Heart right ventricle (tissue), 16 donors: ENCODE results near the gene GTF3C1. TPM values are rescaled to one million over a fixed set of nuclear protein-coding genes. Genes with fewer than 3 reads are reported as not detected.

Experiments used
- ATAC-seq, 8 donors: fragments of 200-7000 bp; cut with Tn5 transposase; one replicate each; pipeline ENCODE4 v1.9.1; 2020; ENCODE audit warnings: mild to moderate bottlenecking in 8 of 8, moderate library complexity in 8 of 8, moderate number of reproducible peaks in 1 of 8
- DNase-seq, 2 donors: peaks; one replicate each; pipeline ENCODE4 v3.0.0-alpha.2; 2020
- H3K27ac ChIP-seq, 10 donors: fragments of 200-600 bp; sonication (generic) in 2 of 10; one replicate each; pipeline versions ENCODE4 v1.5.0 to v1.8.0; 2020 to 2022; ENCODE audit warnings: mild to moderate bottlenecking in 3 of 10
- H3K27me3 ChIP-seq, 7 donors: fragments of 200-600 bp; one replicate each; pipeline ENCODE4 v1.8.0; 2021 to 2022; ENCODE audit warnings: mild to moderate bottlenecking in 2 of 7
- H3K36me3 ChIP-seq, 9 donors: fragments of 200-600 bp; sonication (generic) in 1 of 9; one replicate each; pipeline versions ENCODE4 v1.5.0 to v1.8.0; 2020 to 2022; ENCODE audit warnings: mild to moderate bottlenecking in 2 of 9
- H3K4me1 ChIP-seq, 9 donors: fragments of 200-600 bp; sonication (generic) in 1 of 9; one replicate each; pipeline versions ENCODE4 v1.5.0 to v1.8.0; 2020 to 2022; ENCODE audit warnings: mild to moderate bottlenecking in 4 of 9
- H3K4me3 ChIP-seq, 10 donors: fragments of 200-600 bp; sonication (generic) in 2 of 10; one replicate each; pipeline versions ENCODE4 v1.5.0 to v1.8.0; 2020 to 2022; ENCODE audit warnings: mild to moderate bottlenecking in 7 of 10, moderate library complexity in 2 of 10
- H3K9me3 ChIP-seq, 11 donors: fragments of 200-600 bp in 10 of 11; sonication (generic) in 2 of 11; one replicate each; pipeline versions ENCODE4 v1.5.0 to v1.8.0; 2013 to 2022; ENCODE audit warnings: mild to moderate bottlenecking in 2 of 11, control low read depth in 1 of 11, moderate library complexity in 1 of 11
- WGBS, 2 donors: extraction: QIAGEN DNeasy Blood & Tissue Kit; methylation state at CpG; one replicate each; pipeline ENCODE4 v1.1.7; 2013; ENCODE audit warnings: inconsistent platforms in 1 of 2; 5-methylcytosine and 5-hydroxymethylcytosine counted together
- intact Hi-C, 10 donors: fragments of 100-400 bp; cut with DNase I; formaldehyde crosslinking; loops; one replicate each; pipeline versions ENCODE4 v1.11.1 to v1.14.2; 2022
- polyA plus RNA-seq, 2 donors: library from polyadenylated mRNA; stranded (reverse); fragments of 200-250 nt; gene quantifications; one replicate each; pipeline ENCODE4 v1.2.3, GENCODE V29; 2013
- total RNA-seq, 10 donors: library from RNA; stranded (reverse); fragmentation: NEBNext Ultra II Directional in 3 of 10; extraction: Animal tissue kit (Norgen Biotek cat#: 25700) in 3 of 10; gene quantifications; one replicate each; pipeline versions ENCODE4 v1.2.1 to v1.2.4, GENCODE V29; 2021 to 2023
- TF ChIP-seq, protein P1 (sequence below), 9 donors: fragments of 200-600 bp; sonication (generic) in 2 of 9; IDR thresholded peaks; one replicate each; pipeline versions ENCODE4 v1.5.0 to v1.8.0; 2021 to 2022; ENCODE audit warnings: antibody characterized with exemption in 9 of 9, mild to moderate bottlenecking in 5 of 9, moderate library complexity in 1 of 9
- donor health status: Arrhythmogenic right ventricular cardiomyopathy.
- donor health status: ischemic (EF 13 %, LVEDD 7.1; RV severe dilation, severe dysfunction).
- donor health status: healthy with polysubstance abuse.
- donor health status: DM: no; HTN: yes; CAD: no.
- donor health status: DM: no; HTN: no; CAD: no.
- donor health status: ischemic (EF 25% LVEDD 6.9; RV normal size, moderate dysfunction).
- donor health status: ischemic (EF 25% LVEDD 5.7; RV mildly dilated, moderate dysfunction).
- donor health status: healthy.
- donor health status: DM: yes; HTN: yes; CAD: no.
- donor health status: Ischemic cardiomyopathy.
- donor health status: ischemic (EF 35%, LVEDD 5.7; RV mildly dilated, moderate dysfunction).
- donor health status: nonischemic (EF 11% LVEDD 7.7; RV severe dilation, severe dysfunction).
- donor health status: DM: yes; HTN: yes; CAD: no.
- donor health status: PGD.
- donor health status: ischemic (EF 29% LVEDD 5.4; RV normal size, mild dysfunction).
- donor health status: nonischemic (EF 23%, LVEDD 6.1; RV moderate dilation, normal function).

GTF3C1 gene
- total and polyA plus RNA-seq, 12 donors = 48.1 to 133 (median 62.8) TPM

DNA sequence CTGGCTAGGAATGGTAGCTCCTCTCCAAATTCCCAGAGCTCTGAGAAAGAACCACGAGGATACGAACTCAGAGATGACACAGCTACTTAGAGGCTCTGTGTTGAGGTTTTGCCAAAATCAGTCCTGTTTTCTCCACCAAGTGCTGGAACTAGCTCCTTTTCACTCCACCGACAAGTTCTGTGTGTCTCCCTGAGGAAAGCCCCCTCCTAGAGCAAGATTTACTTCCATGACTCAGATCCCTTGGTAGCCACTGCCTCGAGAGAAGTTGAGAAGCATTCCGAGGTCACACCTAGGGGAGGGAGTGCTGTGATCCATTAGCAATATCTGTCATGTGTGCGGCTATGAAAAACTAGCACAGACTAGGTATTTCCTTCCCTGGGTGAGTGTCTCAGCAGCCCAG is 117.2 kb downstream of the GTF3C1 start:
- H3K27me3 ChIP-seq = peaks cover 0 to 67% (median 37%) of the 10 kb centered on the region in 7 donors
- WGBS, 2 donors = 35 to 46% methylated on average over 6 of the region's 6 CpGs
- intact Hi-C loops = no loop called here

DNA sequence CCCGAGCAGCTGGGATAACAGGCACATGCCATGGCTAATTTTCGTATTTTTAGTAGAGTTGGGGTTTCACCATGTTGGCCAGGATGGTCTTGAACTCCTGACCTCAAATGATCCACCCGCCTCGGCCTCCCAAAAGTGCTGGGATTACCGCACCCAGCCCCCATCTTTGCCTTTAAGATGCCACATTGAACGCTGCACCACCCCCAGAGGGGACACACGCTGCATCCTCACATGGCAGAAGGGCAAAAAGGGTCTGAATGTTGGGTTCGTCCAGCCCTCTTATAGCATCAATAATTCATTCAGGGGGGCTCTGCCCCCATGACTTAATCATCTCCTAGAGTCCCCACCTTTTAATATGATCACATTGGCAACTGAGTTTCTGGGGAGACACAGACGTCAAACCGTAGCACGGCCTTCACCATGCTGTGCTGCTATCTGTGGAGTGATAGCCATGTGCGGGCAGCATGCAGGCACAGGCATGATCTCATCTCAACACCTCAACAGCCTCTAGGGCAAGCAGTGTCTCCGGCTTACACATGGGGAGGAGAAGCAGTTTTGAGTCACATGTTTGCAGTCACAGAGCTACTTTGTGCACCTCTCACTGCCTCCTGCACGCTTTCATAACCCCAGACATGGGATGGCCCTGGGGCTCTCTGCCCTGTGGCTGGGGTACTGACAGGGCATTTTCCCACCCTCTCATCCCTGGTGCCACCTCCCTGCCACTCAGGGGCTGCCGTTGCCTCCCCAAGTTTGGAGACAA is 117.8 kb downstream of the GTF3C1 start:
- ATAC-seq (no peak), DNase-seq (peak in 1 of 2 donors; percentile 1)
- intact Hi-C loops = no loop called here

More for the DNA sequence above, 117.2 kb downstream of the GTF3C1 start:
- Histone ChIP-seq H3K36me3 (peaks cover 0 to 18% (median 0%) of the 10 kb centered on the region in 9 donors), H3K4me3 (no peak overlapping the region), H3K27ac (no peak overlapping the region), H3K4me1 (peaks cover 0 to 21% (median 0%) of the 10 kb centered on the region in 9 donors), H3K9me3 (no peaks in the 10 kb centered on the region)
- no peak for DNase-seq
- ATAC-seq = no peak
- TF ChIP-seq, protein P1, sequence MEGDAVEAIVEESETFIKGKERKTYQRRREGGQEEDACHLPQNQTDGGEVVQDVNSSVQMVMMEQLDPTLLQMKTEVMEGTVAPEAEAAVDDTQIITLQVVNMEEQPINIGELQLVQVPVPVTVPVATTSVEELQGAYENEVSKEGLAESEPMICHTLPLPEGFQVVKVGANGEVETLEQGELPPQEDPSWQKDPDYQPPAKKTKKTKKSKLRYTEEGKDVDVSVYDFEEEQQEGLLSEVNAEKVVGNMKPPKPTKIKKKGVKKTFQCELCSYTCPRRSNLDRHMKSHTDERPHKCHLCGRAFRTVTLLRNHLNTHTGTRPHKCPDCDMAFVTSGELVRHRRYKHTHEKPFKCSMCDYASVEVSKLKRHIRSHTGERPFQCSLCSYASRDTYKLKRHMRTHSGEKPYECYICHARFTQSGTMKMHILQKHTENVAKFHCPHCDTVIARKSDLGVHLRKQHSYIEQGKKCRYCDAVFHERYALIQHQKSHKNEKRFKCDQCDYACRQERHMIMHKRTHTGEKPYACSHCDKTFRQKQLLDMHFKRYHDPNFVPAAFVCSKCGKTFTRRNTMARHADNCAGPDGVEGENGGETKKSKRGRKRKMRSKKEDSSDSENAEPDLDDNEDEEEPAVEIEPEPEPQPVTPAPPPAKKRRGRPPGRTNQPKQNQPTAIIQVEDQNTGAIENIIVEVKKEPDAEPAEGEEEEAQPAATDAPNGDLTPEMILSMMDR (IDR thresholded peaks at IDR 0.05) = no peak

DNA sequence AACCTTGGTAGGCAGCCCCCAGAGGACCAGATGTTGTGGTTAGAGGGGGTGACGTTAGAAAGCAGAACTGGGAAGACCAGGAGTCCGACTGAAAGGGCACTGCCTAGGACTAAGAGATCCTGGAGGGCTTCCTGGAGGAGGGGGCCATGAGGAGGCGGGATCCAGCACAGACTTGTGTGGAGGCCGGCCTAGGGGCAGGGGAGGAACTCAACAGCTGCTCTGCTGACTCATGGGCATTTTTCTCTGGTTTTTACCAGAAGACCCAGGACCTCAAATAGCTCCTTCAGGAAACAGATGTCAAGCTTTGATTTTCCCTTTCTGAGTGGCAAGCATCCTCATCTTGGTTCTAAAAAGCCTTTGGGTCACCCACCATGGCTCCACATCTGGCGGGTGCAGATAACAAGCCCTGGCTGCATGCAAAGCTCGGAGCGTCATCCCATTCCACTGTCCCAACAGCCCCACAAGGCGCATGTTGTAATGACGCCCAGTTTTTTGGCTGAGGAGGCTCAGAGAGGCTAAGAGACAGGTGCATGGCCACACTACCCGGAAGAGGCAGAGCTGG is 118.7 kb downstream of the GTF3C1 start:
- H3K9me3 ChIP-seq = peaks cover 0 to 6% (median 0%) of the 10 kb centered on the region in 11 donors
- TF ChIP-seq, protein P1 (IDR thresholded peaks at IDR 0.05) = no peak
- H3K4me3 ChIP-seq = no peak overlapping the region
- H3K27me3 ChIP-seq = peaks cover 0 to 71% (median 38%) of the 10 kb centered on the region in 7 donors
- WGBS, 2 donors = 69 to 74% methylated on average over 10 of the region's 10 CpGs
- peak in 1 of 2 donors; percentile 2 for DNase-seq
- no peak for ATAC-seq
- intact Hi-C loops = no loop called here
- H3K27ac ChIP-seq = no peak overlapping the region
- peaks cover 0 to 9% (median 0%) of the 10 kb centered on the region in 9 donors for H3K36me3 ChIP-seq
- peaks cover 0 to 35% (median 0%) of the 10 kb centered on the region in 9 donors for H3K4me1 ChIP-seq

More for the DNA sequence above, 117.8 kb downstream of the GTF3C1 start:
- TF ChIP-seq, protein P1 (IDR thresholded peaks at IDR 0.05) = no peak
- 73 to 76% methylated on average over 15 of the region's 15 CpGs for WGBS, 2 donors
- Histone ChIP-seq H3K27ac (no peak overlapping the region), H3K4me3 (no peak overlapping the region), H3K27me3 (peaks cover 0 to 70% (median 37%) of the 10 kb centered on the region in 7 donors), H3K9me3 (peaks cover 0 to 1% (median 0%) of the 10 kb centered on the region in 11 donors), H3K36me3 (peaks cover 0 to 12% (median 0%) of the 10 kb centered on the region in 9 donors), H3K4me1 (peaks cover 0 to 25% (median 0%) of the 10 kb centered on the region in 9 donors)

DNA sequence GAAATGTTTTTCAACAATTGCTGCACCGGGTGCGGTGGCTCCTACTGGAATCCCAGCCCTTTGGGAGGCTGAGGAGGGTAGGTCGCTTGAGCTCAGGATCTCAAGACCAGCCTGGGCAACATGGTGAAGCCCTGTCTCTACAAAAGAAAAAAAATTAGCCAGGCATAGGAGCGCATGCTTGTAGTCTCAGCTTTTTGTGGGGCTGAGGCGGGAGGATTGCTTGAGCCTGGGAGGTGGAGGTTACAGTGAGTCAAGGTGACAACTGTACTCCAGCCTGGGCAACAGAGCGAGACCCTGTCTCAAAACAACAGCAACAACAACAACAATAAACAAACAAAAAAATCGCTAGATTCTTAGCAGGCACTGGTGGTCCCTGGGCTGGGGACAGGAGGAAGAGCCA is 119.2 kb downstream of the GTF3C1 start:
- H3K27me3 ChIP-seq = peaks cover 0 to 71% (median 40%) of the 10 kb centered on the region in 7 donors
- intact Hi-C loops = no loop called here

More for the DNA sequence above, 119.2 kb downstream of the GTF3C1 start:
- ATAC-seq = no peak
- H3K27ac ChIP-seq = no peak overlapping the region
- TF ChIP-seq, protein P1 (IDR thresholded peaks at IDR 0.05) = no peak
- peaks cover 0 to 9% (median 0%) of the 10 kb centered on the region in 9 donors for H3K36me3 ChIP-seq
- H3K4me1 ChIP-seq = peaks cover 0 to 36% (median 0%) of the 10 kb centered on the region in 9 donors
- no peak overlapping the region for H3K4me3 ChIP-seq
- DNase-seq = no peak
- peaks cover 0 to 6% (median 0%) of the 10 kb centered on the region in 11 donors for H3K9me3 ChIP-seq
- 83 to 89% methylated on average over 7 of the region's 7 CpGs for WGBS, 2 donors
